ENCODE measurements around the gene SLC12A9. TPM values are rescaled to one million over a fixed set of nuclear protein-coding genes. Genes with fewer than 3 reads are reported as not detected.
"Not testable (repeated sequence)": the region's sequence is repeated elsewhere in the genome, so short reads cannot be mapped to it uniquely, and the experiment has no call there.

Gene SLC12A9
- total RNA-seq, 1 experiment from 2014 or later = 24.6 TPM

DNA sequence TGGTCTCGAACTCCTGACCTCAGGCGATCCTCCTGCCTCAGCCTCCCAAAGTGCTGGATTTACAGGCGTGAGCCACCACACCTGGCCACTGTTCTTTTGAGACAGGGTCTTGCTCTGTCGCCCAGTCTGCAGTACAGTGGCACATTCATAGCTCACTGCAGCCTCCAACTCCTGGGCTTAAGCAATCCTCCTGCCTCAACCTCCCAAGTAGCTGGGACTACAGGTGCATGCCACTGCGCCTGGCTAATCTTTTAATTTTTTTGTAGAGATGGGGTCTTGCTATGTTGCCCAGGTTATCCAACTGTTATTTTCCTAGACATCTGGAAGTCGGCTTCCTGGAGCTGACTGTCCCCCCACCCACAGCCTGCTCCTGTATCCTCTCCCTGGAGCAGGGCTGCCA is 45.6 kb upstream of the SLC12A9 start:
- Histone ChIP-seq H3K4me1 (ENCODE audit: control insufficient read depth in 1 of 2, insufficient read depth in 2 of 2, low read length in 2 of 2) (peaks cover 19 to 20% of the 10 kb centered on the region in 2 experiments; a peak in 3 of 4 replicates), H3K36me3 (ENCODE audit: control insufficient read depth in 1 of 2, insufficient read depth in 2 of 2, low read length in 2 of 2) (peaks cover 26 to 36% of the 10 kb centered on the region in 2 experiments; a peak in 3 of 4 replicates)
- POLR2A ChIA-PET; H3K9ac ChIP-seq (ENCODE audit: low read length); H3K4me2 ChIP-seq (ENCODE audit: low read length); H3K9me2 ChIP-seq (ENCODE audit: insufficient read depth); H2AFZ ChIP-seq (ENCODE audit: low read depth, low read length, poor library complexity, severe bottlenecking); BruUV-seq (replicated peaks); intact Hi-C loops (cut with micrococcal nuclease); H3K4me3 ChIP-seq (replicated peaks in 1 of 2; ENCODE audit: low read depth in 1 of 2, low read length in 2 of 2); DNase-seq (ENCODE audit: low read depth, low spot score); H3K27me3 ChIP-seq (ENCODE audit: insufficient read depth, low read length); H3K27ac ChIP-seq (ENCODE audit: low read depth, low read length); H3K9me3 ChIP-seq (ENCODE audit: control insufficient read depth in 1 of 2, insufficient read depth in 1 of 2, low read depth in 1 of 2, low read length in 2 of 2); H4K20me1 ChIP-seq (ENCODE audit: insufficient read depth); RAD21 ChIA-PET (ENCODE audit: low non-redundant PET in 1 of 2, low total read pairs in 2 of 2, uncharacterized antibody in 2 of 2, unreplicated experiment in 2 of 2); H3K79me2 ChIP-seq (ENCODE audit: insufficient read depth, low read length); ATAC-seq: not testable (repeated sequence)
- CTCF ChIA-PET = interaction anchor here (1.2 kb wide), 1 partner anchor 20 kb away, joined by 3 read pairs; the partner anchor contains the start of gene EPHB4

DNA sequence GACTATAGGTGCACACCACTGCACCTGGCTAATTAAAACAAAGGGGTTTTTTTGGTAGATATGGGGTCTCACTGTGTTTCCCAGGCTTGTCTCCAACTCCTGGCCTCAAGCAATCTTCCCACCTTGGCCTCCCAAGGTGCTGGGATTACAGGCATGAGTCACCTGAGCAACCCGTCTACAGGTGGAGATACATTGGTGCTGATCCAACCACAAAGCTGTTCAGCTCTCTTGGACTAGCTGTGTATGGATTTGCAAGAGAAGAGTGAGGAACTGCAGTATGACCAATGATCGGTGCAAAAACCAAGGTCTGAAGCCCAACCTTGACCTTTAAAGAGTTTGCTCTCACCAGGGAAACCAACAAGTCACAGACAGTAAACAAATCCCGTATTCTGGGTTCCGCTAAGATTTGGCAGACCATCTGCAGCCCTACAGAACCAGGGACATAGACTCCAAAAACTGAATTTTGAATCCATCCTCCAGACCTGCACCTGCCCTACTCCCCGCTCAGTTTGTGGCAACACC is 44.1 kb upstream of the SLC12A9 start:
- Histone ChIP-seq H3K9me3 (ENCODE audit: control insufficient read depth in 1 of 2, insufficient read depth in 1 of 2, low read depth in 1 of 2, low read length in 2 of 2) (no peaks in the 10 kb centered on the region), H2AFZ (ENCODE audit: low read depth, low read length, poor library complexity, severe bottlenecking) (no peak overlapping the region), H3K4me1 (ENCODE audit: control insufficient read depth in 1 of 2, insufficient read depth in 2 of 2, low read length in 2 of 2) (peaks cover 4 to 5% of the 10 kb centered on the region in 2 experiments; a peak in 3 of 4 replicates), H3K9ac (ENCODE audit: low read length) (no peak overlapping the region), H3K9me2 (ENCODE audit: insufficient read depth) (no peaks in the 10 kb centered on the region), H3K4me3 (replicated peaks in 1 of 2; ENCODE audit: low read depth in 1 of 2, low read length in 2 of 2) (no peak overlapping the region), H3K4me2 (ENCODE audit: low read length) (no peak overlapping the region), H4K20me1 (ENCODE audit: insufficient read depth) (no peaks in the 10 kb centered on the region), H3K27ac (ENCODE audit: low read depth, low read length) (no peak overlapping the region), H3K27me3 (ENCODE audit: insufficient read depth, low read length) (no peaks in the 10 kb centered on the region), H3K36me3 (ENCODE audit: control insufficient read depth in 1 of 2, insufficient read depth in 2 of 2, low read length in 2 of 2) (peaks cover 26 to 49% of the 10 kb centered on the region in 2 experiments; a peak in 3 of 4 replicates), H3K79me2 (ENCODE audit: insufficient read depth, low read length) (no peaks in the 10 kb centered on the region)
- ChIA-PET CTCF (no interaction called here), RAD21 (ENCODE audit: low non-redundant PET in 1 of 2, low total read pairs in 2 of 2, uncharacterized antibody in 2 of 2, unreplicated experiment in 2 of 2) (no interaction called here), POLR2A (no interaction called here)
- DNase-seq (ENCODE audit: low read depth, low spot score) = no peak
- no peak for TF ChIP-seq EZH2phosphoT487 (IDR thresholded peaks at IDR 0.05; ENCODE audit: borderline replicate concordance)
- no peak for TF ChIP-seq SP1 (IDR thresholded peaks at IDR 0.05; ENCODE audit: low read depth)
- no peak for TF ChIP-seq SRF (IDR thresholded peaks at IDR 0.05; ENCODE audit: low read depth)
- no peak for TF ChIP-seq EZH2 (IDR thresholded peaks at IDR 0.05)
- TF ChIP-seq SIN3A (IDR thresholded peaks at IDR 0.05; ENCODE audit: low read depth) = no peak
- no peak for TF ChIP-seq ELF1 (IDR thresholded peaks at IDR 0.05; ENCODE audit: borderline replicate concordance, low read depth)
- no peak for TF ChIP-seq JUND (IDR thresholded peaks at IDR 0.05)
- TF ChIP-seq POLR2A (IDR thresholded peaks at IDR 0.05; ENCODE audit: borderline replicate concordance, extremely low read depth, insufficient read depth, insufficient read length) = no peak
- TF ChIP-seq, protein P1, sequence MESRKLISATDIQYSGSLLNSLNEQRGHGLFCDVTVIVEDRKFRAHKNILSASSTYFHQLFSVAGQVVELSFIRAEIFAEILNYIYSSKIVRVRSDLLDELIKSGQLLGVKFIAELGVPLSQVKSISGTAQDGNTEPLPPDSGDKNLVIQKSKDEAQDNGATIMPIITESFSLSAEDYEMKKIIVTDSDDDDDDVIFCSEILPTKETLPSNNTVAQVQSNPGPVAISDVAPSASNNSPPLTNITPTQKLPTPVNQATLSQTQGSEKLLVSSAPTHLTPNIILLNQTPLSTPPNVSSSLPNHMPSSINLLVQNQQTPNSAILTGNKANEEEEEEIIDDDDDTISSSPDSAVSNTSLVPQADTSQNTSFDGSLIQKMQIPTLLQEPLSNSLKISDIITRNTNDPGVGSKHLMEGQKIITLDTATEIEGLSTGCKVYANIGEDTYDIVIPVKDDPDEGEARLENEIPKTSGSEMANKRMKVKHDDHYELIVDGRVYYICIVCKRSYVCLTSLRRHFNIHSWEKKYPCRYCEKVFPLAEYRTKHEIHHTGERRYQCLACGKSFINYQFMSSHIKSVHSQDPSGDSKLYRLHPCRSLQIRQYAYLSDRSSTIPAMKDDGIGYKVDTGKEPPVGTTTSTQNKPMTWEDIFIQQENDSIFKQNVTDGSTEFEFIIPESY (IDR thresholded peaks at IDR 0.05; ENCODE audit: extremely low read depth, insufficient replicate concordance, low read length) = no peak
- TF ChIP-seq ZFX (IDR thresholded peaks at IDR 0.05) = no peak
- no peak for TF ChIP-seq EGR1 (IDR thresholded peaks at IDR 0.05; ENCODE audit: low read depth)
- TF ChIP-seq, protein P2, sequence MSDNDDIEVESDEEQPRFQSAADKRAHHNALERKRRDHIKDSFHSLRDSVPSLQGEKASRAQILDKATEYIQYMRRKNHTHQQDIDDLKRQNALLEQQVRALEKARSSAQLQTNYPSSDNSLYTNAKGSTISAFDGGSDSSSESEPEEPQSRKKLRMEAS (IDR thresholded peaks at IDR 0.05) = no peak
- TF ChIP-seq TCF7L2 (IDR thresholded peaks at IDR 0.05; ENCODE audit: borderline replicate concordance, extremely low read depth, insufficient read depth, insufficient read length) = no peak
- TF ChIP-seq CEBPB (IDR thresholded peaks at IDR 0.05; ENCODE audit: low read depth) = no peak
- TF ChIP-seq RAD21 (IDR thresholded peaks at IDR 0.05; ENCODE audit: low read depth) = no peak
- intact Hi-C loops (cut with micrococcal nuclease) = no loop called here
- no peak for ATAC-seq
- BruUV-seq (replicated peaks) = no TSS peak
